Measurements from ENCODE around the gene METTL26. TPM values are rescaled to one million over a fixed set of nuclear protein-coding genes. Genes with fewer than 3 reads are reported as not detected.

METTL26 gene
- total and polyA plus RNA-seq, 9 of the 15 experiments (the other 6 are each of a cell fraction or from before 2014, with no cell fraction given) = 7.3 to 262 (median 80.9) TPM

DNA sequence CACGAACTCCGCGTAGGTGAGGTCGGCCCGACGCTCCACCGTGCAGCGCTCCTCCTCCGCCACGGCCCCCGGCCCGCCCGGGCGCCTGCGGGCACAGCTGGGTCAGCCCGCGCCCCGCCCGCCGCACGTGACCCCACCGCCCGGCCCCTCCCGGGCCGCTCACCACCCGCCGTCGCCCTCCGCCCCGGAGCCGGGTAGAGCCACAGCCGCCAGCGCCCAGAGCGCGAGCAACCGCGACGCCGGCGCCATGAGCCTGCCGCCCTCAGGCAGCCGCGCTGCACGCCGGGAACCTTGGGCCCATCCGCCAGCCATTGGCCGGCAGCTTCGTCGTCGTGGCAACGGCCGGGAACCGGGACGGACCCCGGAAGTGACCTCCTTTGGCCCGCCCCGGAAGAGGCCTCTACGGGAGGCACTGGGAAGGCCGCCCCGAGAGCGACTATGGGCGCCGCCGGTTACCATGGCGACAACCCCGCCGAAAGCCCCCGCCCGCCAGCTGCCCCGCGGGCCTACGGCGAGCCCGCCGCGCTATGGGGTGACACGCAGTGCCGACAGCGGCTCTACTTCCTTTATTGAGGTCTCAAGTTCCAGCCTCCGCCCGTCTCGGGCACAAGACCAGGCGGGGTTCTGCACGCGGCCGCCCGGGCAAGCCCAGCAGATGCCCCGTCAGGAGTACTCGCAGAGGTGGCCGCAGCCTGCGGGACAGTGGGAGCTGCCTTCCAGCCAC, 48.1 kb upstream of the METTL26 start, which contains the start of gene JMJD8 (continued):
- TF ChIP-seq, protein P1, sequence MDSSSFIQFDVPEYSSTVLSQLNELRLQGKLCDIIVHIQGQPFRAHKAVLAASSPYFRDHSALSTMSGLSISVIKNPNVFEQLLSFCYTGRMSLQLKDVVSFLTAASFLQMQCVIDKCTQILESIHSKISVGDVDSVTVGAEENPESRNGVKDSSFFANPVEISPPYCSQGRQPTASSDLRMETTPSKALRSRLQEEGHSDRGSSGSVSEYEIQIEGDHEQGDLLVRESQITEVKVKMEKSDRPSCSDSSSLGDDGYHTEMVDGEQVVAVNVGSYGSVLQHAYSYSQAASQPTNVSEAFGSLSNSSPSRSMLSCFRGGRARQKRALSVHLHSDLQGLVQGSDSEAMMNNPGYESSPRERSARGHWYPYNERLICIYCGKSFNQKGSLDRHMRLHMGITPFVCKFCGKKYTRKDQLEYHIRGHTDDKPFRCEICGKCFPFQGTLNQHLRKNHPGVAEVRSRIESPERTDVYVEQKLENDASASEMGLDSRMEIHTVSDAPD (CRISPR knock-in tag; IDR thresholded peaks at IDR 0.05) = no peak
- TF ChIP-seq ZNF764 (CRISPR knock-in tag; IDR thresholded peaks at IDR 0.05; ENCODE audit: low read depth) (peak; percentile 72; the same call in 1 of the 2 replicates), HNRNPH1 (optimal IDR thresholded peaks at IDR 0.05; ENCODE audit: low read depth, low read length) (no peak), ZNF77 (CRISPR knock-in tag; IDR thresholded peaks at IDR 0.05) (no peak), RBBP5 (IDR thresholded peaks at IDR 0.05; ENCODE audit: borderline replicate concordance, insufficient read depth, low read length, poor library complexity, severe bottlenecking) (peak; percentile 65), LCOR (CRISPR knock-in tag; IDR thresholded peaks at IDR 0.05) (no peak), GABPB2 (CRISPR knock-in tag; conservative IDR thresholded peaks at IDR 0.05) (no peak), MAZ (CRISPR knock-in tag; conservative IDR thresholded peaks at IDR 0.05 in 1 of 2, IDR thresholded peaks at IDR 0.05 in 1 of 2) (peak; percentile 32 to 34; a peak in 2 of 4 replicates), HMGN3 (IDR thresholded peaks at IDR 0.05; ENCODE audit: borderline replicate concordance, extremely low read depth, insufficient read length, low read depth, low read length) (peak; percentile 14), ELF2 (CRISPR knock-in tag; IDR thresholded peaks at IDR 0.05) (peak; percentile 76), ZNF282 (CRISPR knock-in tag; IDR thresholded peaks at IDR 0.05) (0 out of 2 replicates have a peak, but pooled peaks have one; percentile 12), HNRNPLL (IDR thresholded peaks at IDR 0.05; ENCODE audit: low read depth, low read length, poor library complexity, severe bottlenecking) (no peak), KHSRP (IDR thresholded peaks at IDR 0.05) (no peak), POLR2A (conservative IDR thresholded peaks at IDR 0.05) (peak; percentile 59; the same call in 1 of the 2 replicates), KDM5B (IDR thresholded peaks at IDR 0.05; ENCODE audit: insufficient replicate concordance, low read depth, low read length) (peak; percentile 72), CHAMP1 (IDR thresholded peaks at IDR 0.05) (no peak), ZNF239 (CRISPR knock-in tag; IDR thresholded peaks at IDR 0.05) (no peak), RNF2 (IDR thresholded peaks at IDR 0.05) (peak; percentile 48; the same call in 1 of the 2 replicates), MTA3 (IDR thresholded peaks at IDR 0.05; ENCODE audit: borderline replicate concordance) (peak; percentile 63; the same call in 1 of the 2 replicates), ETS2 (tag; IDR thresholded peaks at IDR 0.05; ENCODE audit: borderline replicate concordance, poor library complexity, severe bottlenecking) (no peak)
- TF ChIP-seq, protein P2, sequence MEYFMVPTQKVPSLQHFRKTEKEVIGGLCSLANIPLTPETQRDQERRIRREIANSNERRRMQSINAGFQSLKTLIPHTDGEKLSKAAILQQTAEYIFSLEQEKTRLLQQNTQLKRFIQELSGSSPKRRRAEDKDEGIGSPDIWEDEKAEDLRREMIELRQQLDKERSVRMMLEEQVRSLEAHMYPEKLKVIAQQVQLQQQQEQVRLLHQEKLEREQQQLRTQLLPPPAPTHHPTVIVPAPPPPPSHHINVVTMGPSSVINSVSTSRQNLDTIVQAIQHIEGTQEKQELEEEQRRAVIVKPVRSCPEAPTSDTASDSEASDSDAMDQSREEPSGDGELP (CRISPR knock-in tag; IDR thresholded peaks at IDR 0.05; ENCODE audit: borderline replicate concordance) = peak; percentile 86; the same call in 1 of the 2 replicates
- TF ChIP-seq, protein P3, sequence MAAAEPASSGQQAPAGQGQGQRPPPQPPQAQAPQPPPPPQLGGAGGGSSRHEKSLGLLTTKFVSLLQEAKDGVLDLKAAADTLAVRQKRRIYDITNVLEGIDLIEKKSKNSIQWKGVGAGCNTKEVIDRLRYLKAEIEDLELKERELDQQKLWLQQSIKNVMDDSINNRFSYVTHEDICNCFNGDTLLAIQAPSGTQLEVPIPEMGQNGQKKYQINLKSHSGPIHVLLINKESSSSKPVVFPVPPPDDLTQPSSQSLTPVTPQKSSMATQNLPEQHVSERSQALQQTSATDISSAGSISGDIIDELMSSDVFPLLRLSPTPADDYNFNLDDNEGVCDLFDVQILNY (CRISPR knock-in tag; IDR thresholded peaks at IDR 0.05) = no peak
